Measurements from ENCODE around the gene AMIGO1. TPM values are rescaled to one million over a fixed set of nuclear protein-coding genes. Genes with fewer than 3 reads are reported as not detected.

The AMIGO1 gene
- polyA plus RNA-seq, 3 donors, result 0.05 to 0.26 (median 0.07) TPM

GRCh38 chr1:109537450-109538178 is 28.1 kb upstream of the AMIGO1 start:
- no CpG with 5 or more reads among the region's 9 CpGs for WGBS (ENCODE audit: insufficient coverage)

GRCh38 chr1:109535971-109536491 is 26.5 kb upstream of the AMIGO1 start:
- no peak overlapping the region for H3K27ac ChIP-seq (ENCODE audit: low read depth in 1 of 2, low read length in 2 of 2)
- peaks cover 2 to 4% (median 2%) of the 10 kb centered on the region in 3 donors for H3K27me3 Mint-ChIP-seq (ENCODE audit: low read depth in 3 of 3)
- intact Hi-C loops (cut with micrococcal nuclease), result loop anchor here in 1 of 2 donors (10.0 kb wide), 1 partner anchor 261 kb away; no protein-coding TSS in a partner anchor
- no peak overlapping the region for H3K4me2 ChIP-seq (replicated peaks; ENCODE audit: extremely low read depth, low read length, poor library complexity, severe bottlenecking)
- H3K9me3 Mint-ChIP-seq, result no peaks in the 10 kb centered on the region
- no peak overlapping the region for H3K4me3 Mint-ChIP-seq
- TF ChIP-seq CTCF (IDR thresholded peaks at IDR 0.05), result no peak
- H3K9ac ChIP-seq (ENCODE audit: insufficient read depth, low read length, poor library complexity, severe bottlenecking), result no peak overlapping the region
- H2AFZ ChIP-seq (ENCODE audit: insufficient read depth, low read depth, low read length, poor library complexity, severe bottlenecking), result no peak overlapping the region
- peaks cover 9% of the 10 kb centered on the region for H3K4me1 Mint-ChIP-seq
- H4K20me1 ChIP-seq (ENCODE audit: insufficient read depth, low read length), result no peaks in the 10 kb centered on the region
- peaks cover 10 to 11% of the 10 kb centered on the region in 2 donors for H3K4me1 ChIP-seq (ENCODE audit: control insufficient read depth in 1 of 2, insufficient read depth in 2 of 2, low read length in 2 of 2)
- no peaks in the 10 kb centered on the region for H3K9me3 ChIP-seq (replicated peaks in 1 of 2; ENCODE audit: control insufficient read depth in 1 of 2, insufficient read depth in 1 of 2, low read length in 2 of 2)
- no peak overlapping the region for H3K4me3 ChIP-seq (replicated peaks in 1 of 3; ENCODE audit: low read depth in 2 of 3, low read length in 3 of 3)
- 69% methylated on average over 5 of the region's 5 CpGs for WGBS (ENCODE audit: insufficient coverage)
- no peaks in the 10 kb centered on the region for H3K36me3 ChIP-seq (replicated peaks in 1 of 2; ENCODE audit: control insufficient read depth in 1 of 2, insufficient read depth in 2 of 2, low read length in 2 of 2)
- no peak overlapping the region for H3K27ac Mint-ChIP-seq
- no peak for DNase-seq
- H3K79me2 ChIP-seq (ENCODE audit: insufficient read depth, low read length), result no peaks in the 10 kb centered on the region
- no peaks in the 10 kb centered on the region for H3K27me3 ChIP-seq (ENCODE audit: control insufficient read depth in 2 of 2, insufficient read depth in 2 of 2, low read length in 2 of 2)
- H3K36me3 Mint-ChIP-seq, result no peaks in the 10 kb centered on the region

More at GRCh38 chr1:109537450-109538178, 28.1 kb upstream of the AMIGO1 start:
- H3K4me2 ChIP-seq (replicated peaks; ENCODE audit: extremely low read depth, low read length, poor library complexity, severe bottlenecking), result no peak overlapping the region
- H3K4me3 ChIP-seq (replicated peaks in 1 of 3; ENCODE audit: low read depth in 2 of 3, low read length in 3 of 3), result no peak overlapping the region
- H4K20me1 ChIP-seq (ENCODE audit: insufficient read depth, low read length), result no peaks in the 10 kb centered on the region
- no peak overlapping the region for H3K4me3 Mint-ChIP-seq
- DNase-seq, result no peak
- no peaks in the 10 kb centered on the region for H3K79me2 ChIP-seq (ENCODE audit: insufficient read depth, low read length)
- no peaks in the 10 kb centered on the region for H3K9me3 ChIP-seq (replicated peaks in 1 of 2; ENCODE audit: control insufficient read depth in 1 of 2, insufficient read depth in 1 of 2, low read length in 2 of 2)
- no peak for TF ChIP-seq CTCF (IDR thresholded peaks at IDR 0.05)
- no peaks in the 10 kb centered on the region for H3K27me3 ChIP-seq (ENCODE audit: control insufficient read depth in 2 of 2, insufficient read depth in 2 of 2, low read length in 2 of 2)
- H3K9me3 Mint-ChIP-seq, result no peaks in the 10 kb centered on the region
- intact Hi-C loops (cut with micrococcal nuclease), result loop anchor here in 1 of 2 donors (10.0 kb wide), 1 partner anchor 263 kb away; no protein-coding TSS in a partner anchor
- no peak overlapping the region for H3K27ac ChIP-seq (ENCODE audit: low read depth in 1 of 2, low read length in 2 of 2)
- no peaks in the 10 kb centered on the region for H3K36me3 ChIP-seq (replicated peaks in 1 of 2; ENCODE audit: control insufficient read depth in 1 of 2, insufficient read depth in 2 of 2, low read length in 2 of 2)
- peaks cover 3 to 4% of the 10 kb centered on the region in 2 donors for H3K4me1 ChIP-seq (ENCODE audit: control insufficient read depth in 1 of 2, insufficient read depth in 2 of 2, low read length in 2 of 2)
- no peaks in the 10 kb centered on the region for H3K36me3 Mint-ChIP-seq
- no peak overlapping the region for H3K27ac Mint-ChIP-seq
- no peak overlapping the region for H3K9ac ChIP-seq (ENCODE audit: insufficient read depth, low read length, poor library complexity, severe bottlenecking)
- H2AFZ ChIP-seq (ENCODE audit: insufficient read depth, low read depth, low read length, poor library complexity, severe bottlenecking), result no peak overlapping the region
- peaks cover 0 to 4% (median 2%) of the 10 kb centered on the region in 3 donors for H3K27me3 Mint-ChIP-seq (ENCODE audit: low read depth in 3 of 3)
- H3K4me1 Mint-ChIP-seq, result peaks cover 3% of the 10 kb centered on the region

Measured in CD14-positive monocyte (primary cell).